Neural cell (in vitro differentiated cells): ENCODE measurements around the gene TNK2. TPM values are rescaled to one million over a fixed set of nuclear protein-coding genes. Genes with fewer than 3 reads are reported as not detected.

Source experiments
- H2AFZ ChIP-seq: fragments of 200-600, 300-800 bp; sonication (generic), shearing (Covaris generic); 2 replicates; pipeline ENCODE4 v1.6.0; 2014; ENCODE audit warnings: low read depth, mild to moderate bottlenecking, antibody characterized with exemption, low read length, moderate library complexity
- H3F3A ChIP-seq: fragments of 200-600 bp; shearing (Covaris generic); 2 replicates; pipeline ENCODE4 v1.6.1; 2016; ENCODE audit warnings: mild to moderate bottlenecking, moderate library complexity, mixed read lengths, antibody characterized with exemption, low read length; ENCODE audit not compliant: insufficient read depth, poor library complexity, severe bottlenecking
- H3K27ac ChIP-seq: fragments of 200-600, 300-800 bp; sonication (generic), shearing (Covaris generic); 2 replicates; pipeline ENCODE4 v1.5.1; 2014; ENCODE audit warnings: mild to moderate bottlenecking, low read length, moderate library complexity
- H3K27me3 ChIP-seq: fragments of 300-800, 200-600 bp; sonication (generic), shearing (Covaris generic); 2 replicates; pipeline ENCODE4 v1.6.0; 2014; ENCODE audit warnings: mild to moderate bottlenecking, low read depth, low read length, moderate library complexity; ENCODE audit not compliant: insufficient read depth
- H3K36me3 ChIP-seq: fragments of 300-800, 200-600 bp; sonication (generic), shearing (Covaris generic); 2 replicates; pipeline ENCODE4 v1.5.1; 2014; ENCODE audit warnings: mild to moderate bottlenecking, antibody characterized with exemption, low read length, moderate library complexity; ENCODE audit not compliant: insufficient read depth
- H3K4me2 ChIP-seq: fragments of 300-800, 200-600 bp; sonication (generic), shearing (Covaris generic); 2 replicates; pipeline ENCODE4 v1.6.0; 2014; ENCODE audit warnings: mild to moderate bottlenecking, low read length
- H3K4me3 ChIP-seq: fragments of 300-800, 200-600 bp; sonication (generic), shearing (Covaris generic); 2 replicates; pipeline ENCODE4 v1.5.1; 2014; ENCODE audit warnings: mild to moderate bottlenecking, low read length, moderate library complexity
- H3K79me2 ChIP-seq: fragments of 200-600 bp; shearing (Covaris generic); replicated peaks from 2 replicates; pipeline ENCODE4 v1.6.0; 2014; ENCODE audit warnings: mild to moderate bottlenecking, low read length, moderate library complexity; ENCODE audit not compliant: insufficient read depth
- H3K9ac ChIP-seq: fragments of 300-800, 200-600 bp; sonication (generic), shearing (Covaris generic); 2 replicates; pipeline ENCODE4 v1.6.1; 2016; ENCODE audit warnings: mild to moderate bottlenecking, low read length, mixed read lengths
- H3K9me2 ChIP-seq: fragments of 200-600 bp; shearing (Covaris generic); 2 replicates; pipeline ENCODE4 v1.6.1; 2016; ENCODE audit warnings: mild to moderate bottlenecking, low read length, mixed read lengths; ENCODE audit not compliant: insufficient read depth
- H3K9me3 ChIP-seq: fragments of 200-600, 300-800 bp; sonication (generic), shearing (Covaris generic); 2 replicates; pipeline ENCODE4 v1.6.1; 2016; ENCODE audit warnings: mild to moderate bottlenecking, mixed run types, low read length, moderate library complexity, mixed read lengths
- H4K20me1 ChIP-seq: fragments of 200-600 bp; shearing (Covaris generic); 2 replicates; pipeline ENCODE4 v1.6.1; 2016; ENCODE audit warnings: mild to moderate bottlenecking, mixed run types; ENCODE audit not compliant: insufficient read depth
- CTCF ChIP-seq: fragments of 450-650 bp; IDR thresholded peaks from 2 replicates; pipeline ENCODE4 v1.5.1; 2014; ENCODE audit warnings: antibody characterized with exemption, mild to moderate bottlenecking, moderate library complexity; ENCODE audit not compliant: poor library complexity, severe bottlenecking
- EP300 ChIP-seq: fragments of 450-650 bp; conservative IDR thresholded peaks from 2 replicates; pipeline ENCODE4 v1.6.1; 2014; ENCODE audit warnings: antibody characterized with exemption, mild to moderate bottlenecking, moderate library complexity; ENCODE audit not compliant: poor library complexity, severe bottlenecking
- EZH2 ChIP-seq: fragments of 200-600, 300-800 bp; shearing (Covaris generic), sonication (generic); IDR thresholded peaks from 2 replicates; pipeline ENCODE4 v1.6.1; 2014; ENCODE audit warnings: antibody characterized with exemption, low read length, borderline replicate concordance, mild to moderate bottlenecking; ENCODE audit not compliant: insufficient read depth, poor library complexity, severe bottlenecking
- MXI1 ChIP-seq: fragments of 450-650 bp; conservative IDR thresholded peaks from 2 replicates; pipeline ENCODE4 v1.6.1; 2014; ENCODE audit warnings: antibody characterized with exemption, mild to moderate bottlenecking; ENCODE audit not compliant: poor library complexity, severe bottlenecking
- POLR2AphosphoS5 ChIP-seq: IDR thresholded peaks from 2 replicates; pipeline ENCODE4 v1.6.1; 2012
- RAD21 ChIP-seq: fragments of 450-650 bp; conservative IDR thresholded peaks from 2 replicates; pipeline ENCODE4 v1.6.1; 2014; ENCODE audit warnings: antibody characterized with exemption, mild to moderate bottlenecking, moderate library complexity
- SMC3 ChIP-seq: fragments of 450-650 bp; conservative IDR thresholded peaks from 2 replicates; pipeline ENCODE4 v1.6.1; 2014; ENCODE audit warnings: antibody characterized with exemption, mild to moderate bottlenecking, moderate library complexity; ENCODE audit not compliant: poor library complexity
- TAF1 ChIP-seq: IDR thresholded peaks from 2 replicates; pipeline ENCODE4 v1.6.1; 2012; ENCODE audit warnings: low read depth
- polyA plus RNA-seq: library from polyadenylated mRNA; depleted of rRNA; stranded (reverse); fragments of >200 nt; gene quantifications from 2 replicates; pipeline ENCODE4 v1.2.3, GENCODE V29; 2014
- TF ChIP-seq, protein P1 (sequence below): IDR thresholded peaks from 2 replicates; pipeline ENCODE4 v1.6.1; 2012; ENCODE audit warnings: borderline replicate concordance

Gene TNK2
- polyA plus RNA-seq, 1 donor from 2014 or later, result 16.3 TPM

- Histone ChIP-seq H3F3A (no peaks in the 10 kb centered on the region), H3K27me3 (no peaks in the 10 kb centered on the region), H3K4me2 (no peak overlapping the region), H3K9ac (no peak overlapping the region), H3K79me2 (no peaks in the 10 kb centered on the region), H3K9me3 (no peaks in the 10 kb centered on the region), H4K20me1 (no peaks in the 10 kb centered on the region), H3K4me3 (no peak overlapping the region), H3K27ac (no peak overlapping the region), H2AFZ (no peak overlapping the region), H3K9me2 (no peaks in the 10 kb centered on the region), H3K36me3 (no peaks in the 10 kb centered on the region)
- TF ChIP-seq MXI1 (no peak), RAD21 (no peak), CTCF (no peak), EP300 (no peak), TAF1 (no peak), SMC3 (no peak), EZH2 (no peak)
- TF ChIP-seq, protein P1, sequence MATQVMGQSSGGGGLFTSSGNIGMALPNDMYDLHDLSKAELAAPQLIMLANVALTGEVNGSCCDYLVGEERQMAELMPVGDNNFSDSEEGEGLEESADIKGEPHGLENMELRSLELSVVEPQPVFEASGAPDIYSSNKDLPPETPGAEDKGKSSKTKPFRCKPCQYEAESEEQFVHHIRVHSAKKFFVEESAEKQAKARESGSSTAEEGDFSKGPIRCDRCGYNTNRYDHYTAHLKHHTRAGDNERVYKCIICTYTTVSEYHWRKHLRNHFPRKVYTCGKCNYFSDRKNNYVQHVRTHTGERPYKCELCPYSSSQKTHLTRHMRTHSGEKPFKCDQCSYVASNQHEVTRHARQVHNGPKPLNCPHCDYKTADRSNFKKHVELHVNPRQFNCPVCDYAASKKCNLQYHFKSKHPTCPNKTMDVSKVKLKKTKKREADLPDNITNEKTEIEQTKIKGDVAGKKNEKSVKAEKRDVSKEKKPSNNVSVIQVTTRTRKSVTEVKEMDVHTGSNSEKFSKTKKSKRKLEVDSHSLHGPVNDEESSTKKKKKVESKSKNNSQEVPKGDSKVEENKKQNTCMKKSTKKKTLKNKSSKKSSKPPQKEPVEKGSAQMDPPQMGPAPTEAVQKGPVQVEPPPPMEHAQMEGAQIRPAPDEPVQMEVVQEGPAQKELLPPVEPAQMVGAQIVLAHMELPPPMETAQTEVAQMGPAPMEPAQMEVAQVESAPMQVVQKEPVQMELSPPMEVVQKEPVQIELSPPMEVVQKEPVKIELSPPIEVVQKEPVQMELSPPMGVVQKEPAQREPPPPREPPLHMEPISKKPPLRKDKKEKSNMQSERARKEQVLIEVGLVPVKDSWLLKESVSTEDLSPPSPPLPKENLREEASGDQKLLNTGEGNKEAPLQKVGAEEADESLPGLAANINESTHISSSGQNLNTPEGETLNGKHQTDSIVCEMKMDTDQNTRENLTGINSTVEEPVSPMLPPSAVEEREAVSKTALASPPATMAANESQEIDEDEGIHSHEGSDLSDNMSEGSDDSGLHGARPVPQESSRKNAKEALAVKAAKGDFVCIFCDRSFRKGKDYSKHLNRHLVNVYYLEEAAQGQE, result no peak
Observed at GRCh38 chr3:195913382-195913781, 5.0 kb upstream of the TNK2 start.

- Histone ChIP-seq H3K27me3 (no peaks in the 10 kb centered on the region), H3K9me2 (no peaks in the 10 kb centered on the region), H3K9me3 (no peaks in the 10 kb centered on the region), H3K79me2 (no peaks in the 10 kb centered on the region), H3K36me3 (no peaks in the 10 kb centered on the region), H3K4me3 (no peak overlapping the region), H3K27ac (no peak overlapping the region), H3F3A (no peaks in the 10 kb centered on the region), H4K20me1 (peaks cover 8% of the 10 kb centered on the region), H3K9ac (no peak overlapping the region), H2AFZ (no peak overlapping the region), H3K4me2 (no peak overlapping the region)
- no peak for TF ChIP-seq RAD21
- no peak for TF ChIP-seq EZH2
- TF ChIP-seq SMC3, result no peak
- no peak for TF ChIP-seq EP300
- TF ChIP-seq CTCF, result no peak
- TF ChIP-seq POLR2AphosphoS5, result no peak
- TF ChIP-seq, protein P1, result no peak
- no peak for TF ChIP-seq MXI1
- TF ChIP-seq TAF1, result no peak
Observed at GRCh38 chr3:195911946-195912270, 3.6 kb upstream of the TNK2 start.
